Measurements from ENCODE around the gene INO80.

- TF ChIP-seq CTCF (IDR thresholded peaks at IDR 0.05; ENCODE audit: low read depth, low read length): no peak
- TF ChIP-seq EZH2phosphoT487 (IDR thresholded peaks at IDR 0.05; ENCODE audit: low read depth): no peak
Measured at GRCh38 chr15:40951764-40952163, 164.3 kb downstream of the INO80 start.
